Astrocyte of the cerebellum (primary cell): ENCODE results near the gene ACSL6.

ENCODE experiments used
- DNase-seq: peaks from one replicate; pipeline ENCODE4 v3.0.0-alpha.2; 2011; ENCODE audit warnings: low read depth
- H3K4me3 ChIP-seq: 2 replicates; pipeline ENCODE4 v1.5.1; 2011; ENCODE audit warnings: mild to moderate bottlenecking, low read depth, low read length, moderate library complexity
- CTCF ChIP-seq: IDR thresholded peaks from 2 replicates; pipeline ENCODE4 v1.5.1; 2012; ENCODE audit warnings: low read length, low read depth, moderate library complexity, mild to moderate bottlenecking; ENCODE audit errors: missing control alignments
- in situ Hi-C: cut with HindIII; loops from 2 replicates; pipeline ENCODE4 v1.10.0; 2017; ENCODE audit warnings: low sequenced_read_pairs

The ACSL6 gene

GRCh38 chr5:131966551-131966950 is 44.9 kb downstream of the ACSL6 start:
- no peak for DNase-seq
- no peak for TF ChIP-seq CTCF
- no peak overlapping the region for H3K4me3 ChIP-seq
- in situ Hi-C loops: no loop called here

DNA sequence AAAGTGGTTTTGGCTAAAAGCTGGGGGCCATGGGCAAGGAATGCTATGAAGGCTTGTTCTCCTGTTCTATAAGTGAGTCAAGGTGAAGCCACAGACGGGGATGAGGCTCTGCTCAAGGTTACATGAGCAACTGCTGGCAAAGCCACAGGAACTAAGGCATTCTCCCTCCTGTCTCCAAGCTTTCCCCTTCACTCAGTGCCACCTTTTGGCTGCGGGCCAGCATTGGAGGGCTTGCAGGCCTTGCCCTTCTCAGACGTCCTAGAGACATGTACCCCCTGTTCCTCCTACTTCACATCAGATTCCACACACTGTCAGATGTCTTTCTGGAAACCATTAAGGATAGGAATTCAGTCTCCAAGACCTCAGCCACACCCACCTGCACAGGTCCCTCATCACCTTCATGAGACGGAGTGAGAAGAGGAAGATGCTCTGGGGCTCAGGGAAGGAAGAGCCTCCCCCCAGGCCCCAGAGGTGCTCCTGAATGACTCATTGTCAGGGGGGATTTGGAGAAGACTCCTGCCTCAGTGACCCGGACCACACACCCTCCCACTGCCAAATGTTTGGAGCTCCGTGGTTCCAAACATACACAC is 45.5 kb downstream of the ACSL6 start:
- TF ChIP-seq CTCF: no peak
- no peak overlapping the region for H3K4me3 ChIP-seq
- no peak for DNase-seq
- in situ Hi-C loops: no loop called here

- no peak overlapping the region for H3K4me3 ChIP-seq
- no peak for TF ChIP-seq CTCF
- in situ Hi-C loops: no loop called here
- no peak for DNase-seq
These were observed 51.6 kb downstream of the ACSL6 start for GRCh38 chr5:131959906-131960305.

GRCh38 chr5:131959136-131959535 is 52.3 kb downstream of the ACSL6 start:
- no peak for DNase-seq
- no peak for TF ChIP-seq CTCF
- in situ Hi-C loops: no loop called here
- H3K4me3 ChIP-seq: no peak overlapping the region

- in situ Hi-C loops: no loop called here
- no peak overlapping the region for H3K4me3 ChIP-seq
- TF ChIP-seq CTCF: no peak
- no peak for DNase-seq
These were observed 53.6 kb downstream of the ACSL6 start for GRCh38 chr5:131957721-131958441.

GRCh38 chr5:131953969-131954368 is 57.5 kb downstream of the ACSL6 start:
- DNase-seq: no peak
- TF ChIP-seq CTCF: no peak
- in situ Hi-C loops: no loop called here
- no peak overlapping the region for H3K4me3 ChIP-seq
